BLaER1 treated with 17β-estradiol and CSF1 and Interleukin-3, amounts not matched to agents 10 nM and 100 nM (cell line): ENCODE data around the gene ACOT13.
"Not testable (repeated sequence)": the region's sequence is repeated elsewhere in the genome, so short reads cannot be mapped to it uniquely, and the experiment has no call there.

Source experiments
- H3K27ac ChIP-seq, 11 experiments: shearing (Covaris generic); formaldehyde crosslinking; 2 replicates each; pipeline ENCODE4 v1.8.1; 2022
- H3K27me3 ChIP-seq, 11 experiments: shearing (Covaris generic); formaldehyde crosslinking; 2 replicates each; pipeline ENCODE4 v1.8.1; 2022
- H3K36me3 ChIP-seq, 11 experiments: shearing (Covaris generic); formaldehyde crosslinking; 2 replicates each; pipeline ENCODE4 v1.8.1; 2022
- H3K4me1 ChIP-seq, 10 experiments: shearing (Covaris generic); formaldehyde crosslinking; 2 replicates each; pipeline ENCODE4 v1.8.1; 2022
- H3K4me2 ChIP-seq, 11 experiments: shearing (Covaris generic); formaldehyde crosslinking; 2 replicates each; pipeline ENCODE4 v1.8.1; 2022
- H3K4me3 ChIP-seq, 10 experiments: shearing (Covaris generic); formaldehyde crosslinking; 2 replicates each; pipeline ENCODE4 v1.8.1; 2022
- H3K9ac ChIP-seq, 11 experiments: shearing (Covaris generic); formaldehyde crosslinking; 2 replicates each; pipeline ENCODE4 v1.8.1; 2022
- H3K9me3 ChIP-seq, 11 experiments: shearing (Covaris generic); formaldehyde crosslinking; replicated peaks in 1 of 11; 2 replicates each; pipeline ENCODE4 v1.8.1; 2022
- H4K20me1 ChIP-seq, 11 experiments: shearing (Covaris generic); formaldehyde crosslinking; 2 replicates each; pipeline ENCODE4 v1.8.1; 2022
- Cebpa-rat ChIP-seq, 11 experiments: shearing (Covaris generic); IDR thresholded peaks; 2 replicates each; pipeline ENCODE4 v1.8.1; 2022

The ACOT13 gene

DNA sequence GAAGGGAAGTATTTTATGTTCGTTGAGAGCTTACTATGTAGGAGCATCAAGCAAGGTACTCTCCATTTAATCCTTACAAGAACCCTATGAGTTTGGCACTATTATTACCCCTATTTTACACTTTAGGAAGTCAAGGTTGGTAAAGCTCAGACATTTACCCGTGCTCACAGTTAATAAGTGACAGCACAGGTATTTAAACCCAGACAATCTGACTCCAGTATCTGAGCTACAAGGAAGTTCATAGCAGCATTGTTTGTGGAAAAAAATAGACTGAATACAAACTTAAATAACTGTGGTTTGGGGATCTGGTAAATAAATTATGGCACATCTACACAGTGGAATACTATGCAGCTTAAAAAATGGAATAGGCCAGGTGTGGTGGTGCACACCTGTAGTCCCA lies 86.7 kb downstream of the ACOT13 start:
- no peaks in the 10 kb centered on the region for H3K36me3 ChIP-seq

DNA sequence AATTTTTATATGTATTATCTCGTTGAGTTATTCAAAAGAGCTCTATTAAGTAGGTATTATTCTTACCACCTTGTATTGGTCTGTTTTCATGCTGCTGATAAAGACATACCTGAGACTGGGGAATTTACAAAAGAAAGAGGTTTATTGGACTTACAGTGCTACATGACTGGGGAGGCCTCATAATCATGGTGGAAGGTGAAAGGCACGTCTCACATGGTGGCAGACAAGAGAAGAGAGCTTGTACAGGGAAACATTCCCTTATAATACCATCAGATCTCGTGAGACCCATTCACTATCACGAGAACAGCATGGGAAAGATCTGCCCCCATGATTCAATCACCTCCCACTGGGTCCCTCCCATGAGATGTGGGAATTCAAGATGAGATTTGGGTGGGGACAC lies 87.5 kb downstream of the ACOT13 start:
- not testable (repeated sequence) for H3K27ac ChIP-seq, H3K9ac ChIP-seq, H3K27me3 ChIP-seq, H3K4me3 ChIP-seq, H3K36me3 ChIP-seq, H3K4me2 ChIP-seq, H4K20me1 ChIP-seq
- Histone ChIP-seq H3K9me3 (peaks cover 4 to 17% (median 10%) of the 10 kb centered on the region in 11 experiments; a peak in 8 of 22 replicates), H3K4me1 (peaks cover 0 to 40% (median 0%) of the 10 kb centered on the region in 10 experiments; a peak in 6 of 20 replicates)

More for the DNA sequence above, 86.7 kb downstream of the ACOT13 start:
- TF ChIP-seq Cebpa-rat (IDR thresholded peaks at IDR 0.05): no peak
- peaks cover 0 to 45% (median 0%) of the 10 kb centered on the region in 10 experiments; a peak in 7 of 20 replicates for H3K4me1 ChIP-seq
- H4K20me1 ChIP-seq: no peaks in the 10 kb centered on the region
- H3K27ac ChIP-seq: no peak overlapping the region
- no peak overlapping the region for H3K4me3 ChIP-seq
- H3K9ac ChIP-seq: no peak overlapping the region
- peaks cover 4 to 17% (median 10%) of the 10 kb centered on the region in 11 experiments; a peak in 8 of 22 replicates for H3K9me3 ChIP-seq
- H3K27me3 ChIP-seq: no peaks in the 10 kb centered on the region
- H3K4me2 ChIP-seq: no peak overlapping the region
